GM18951 (cell line): ENCODE data around the gene ANKRD11.

Experiments used
- POLR2A ChIP-seq: IDR thresholded peaks from 4 replicates; pipeline ENCODE4 v1.6.1; 2011; ENCODE audit warnings: mild to moderate bottlenecking; ENCODE audit not compliant: insufficient read length, insufficient read depth; ENCODE audit errors: extremely low read depth
- in situ Hi-C: fragments of 300-500 bp; cut with MboI; formaldehyde crosslinking; loops from one replicate; pipeline ENCODE4 v1.12.0; 2022; ENCODE audit warnings: low sequenced_read_pairs, mixed read lengths, inconsistent platforms; ENCODE audit not compliant: unreplicated experiment

Gene ANKRD11

GRCh38 chr16:89373355-89374110 is 116.8 kb downstream of the ANKRD11 start:
- TF ChIP-seq POLR2A = no peak
- in situ Hi-C loops = no loop called here

- in situ Hi-C loops = no loop called here
- TF ChIP-seq POLR2A = no peak
These were observed 118.3 kb downstream of the ANKRD11 start for GRCh38 chr16:89371968-89372634.

GRCh38 chr16:89371386-89371785 is 119.0 kb downstream of the ANKRD11 start:
- in situ Hi-C loops = no loop called here
- TF ChIP-seq POLR2A = no peak

GRCh38 chr16:89370601-89371000 is 119.8 kb downstream of the ANKRD11 start:
- TF ChIP-seq POLR2A = no peak
- in situ Hi-C loops = no loop called here

DNA sequence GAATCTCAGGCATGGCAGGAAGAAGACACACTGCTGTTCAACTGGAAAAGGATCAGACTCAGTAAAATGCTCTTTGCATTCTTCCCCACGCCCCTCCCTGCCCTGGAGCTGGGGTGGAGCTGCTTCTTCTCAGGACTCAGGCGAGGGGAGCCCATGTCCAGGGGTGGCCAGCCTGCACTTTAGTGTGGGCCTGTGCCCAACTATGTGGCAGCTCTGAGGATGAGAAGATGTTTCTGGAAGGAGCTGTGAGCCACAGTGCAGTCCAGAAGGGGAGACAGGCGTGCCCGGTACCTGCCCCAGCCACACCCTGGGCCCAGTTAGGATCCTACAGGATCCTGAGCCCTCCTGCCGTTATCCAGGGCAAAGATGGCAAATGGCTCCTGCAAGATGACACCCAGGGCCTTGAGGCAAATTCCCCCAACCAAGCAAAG is 120.3 kb downstream of the ANKRD11 start:
- in situ Hi-C loops = no loop called here
- no peak for TF ChIP-seq POLR2A

DNA sequence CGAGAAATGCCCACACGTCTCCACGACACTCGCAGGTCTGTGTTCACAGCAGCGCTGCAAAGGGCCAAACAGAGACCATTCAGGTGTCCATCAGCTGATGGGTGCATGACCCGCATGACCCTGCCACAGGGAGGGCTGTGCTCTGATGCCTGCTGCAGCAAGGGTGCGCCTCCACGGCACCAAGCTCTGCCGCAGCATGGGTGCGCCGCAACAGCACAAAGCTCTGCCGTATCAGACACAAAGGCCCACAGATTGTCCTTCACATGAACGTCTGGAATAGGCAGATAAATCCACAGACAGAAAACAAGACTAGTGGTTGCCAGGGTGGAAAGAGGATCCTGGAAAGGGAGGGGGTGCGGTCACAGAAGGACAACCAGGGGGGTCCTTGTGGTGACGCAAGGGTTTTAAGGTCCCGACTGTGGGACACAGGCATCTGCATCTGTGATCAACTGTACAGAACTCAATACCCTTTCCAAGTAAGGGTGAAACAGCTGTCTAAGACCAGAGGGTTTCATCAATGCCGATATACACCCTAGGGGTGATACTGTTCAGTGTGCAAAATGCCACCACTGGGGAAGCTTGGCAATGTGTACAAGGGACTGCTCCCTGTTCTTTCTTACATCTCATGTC is 121.0 kb downstream of the ANKRD11 start:
- no peak for TF ChIP-seq POLR2A
- in situ Hi-C loops = no loop called here

GRCh38 chr16:89368604-89369249 is 121.6 kb downstream of the ANKRD11 start:
- in situ Hi-C loops = no loop called here
- no peak for TF ChIP-seq POLR2A

DNA sequence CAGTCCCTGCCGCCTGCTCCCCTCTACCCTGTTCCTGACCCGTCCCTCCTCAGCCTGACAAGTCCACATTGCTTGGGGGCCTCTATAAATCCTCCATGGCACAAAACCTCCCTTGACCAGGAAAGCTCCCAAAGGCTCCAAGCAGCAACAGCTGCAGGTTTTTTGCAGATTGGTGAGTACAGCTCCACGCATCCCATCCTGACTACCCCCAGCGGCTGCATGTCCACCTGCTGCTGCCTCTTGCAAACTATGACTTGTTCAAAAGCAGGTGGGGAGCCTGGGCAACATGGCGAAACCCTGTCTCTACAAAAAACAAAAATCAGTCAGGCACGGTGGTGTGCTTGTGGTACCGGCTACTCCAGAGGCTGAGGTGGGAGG is 122.8 kb downstream of the ANKRD11 start:
- TF ChIP-seq POLR2A = no peak
- in situ Hi-C loops = no loop called here

DNA sequence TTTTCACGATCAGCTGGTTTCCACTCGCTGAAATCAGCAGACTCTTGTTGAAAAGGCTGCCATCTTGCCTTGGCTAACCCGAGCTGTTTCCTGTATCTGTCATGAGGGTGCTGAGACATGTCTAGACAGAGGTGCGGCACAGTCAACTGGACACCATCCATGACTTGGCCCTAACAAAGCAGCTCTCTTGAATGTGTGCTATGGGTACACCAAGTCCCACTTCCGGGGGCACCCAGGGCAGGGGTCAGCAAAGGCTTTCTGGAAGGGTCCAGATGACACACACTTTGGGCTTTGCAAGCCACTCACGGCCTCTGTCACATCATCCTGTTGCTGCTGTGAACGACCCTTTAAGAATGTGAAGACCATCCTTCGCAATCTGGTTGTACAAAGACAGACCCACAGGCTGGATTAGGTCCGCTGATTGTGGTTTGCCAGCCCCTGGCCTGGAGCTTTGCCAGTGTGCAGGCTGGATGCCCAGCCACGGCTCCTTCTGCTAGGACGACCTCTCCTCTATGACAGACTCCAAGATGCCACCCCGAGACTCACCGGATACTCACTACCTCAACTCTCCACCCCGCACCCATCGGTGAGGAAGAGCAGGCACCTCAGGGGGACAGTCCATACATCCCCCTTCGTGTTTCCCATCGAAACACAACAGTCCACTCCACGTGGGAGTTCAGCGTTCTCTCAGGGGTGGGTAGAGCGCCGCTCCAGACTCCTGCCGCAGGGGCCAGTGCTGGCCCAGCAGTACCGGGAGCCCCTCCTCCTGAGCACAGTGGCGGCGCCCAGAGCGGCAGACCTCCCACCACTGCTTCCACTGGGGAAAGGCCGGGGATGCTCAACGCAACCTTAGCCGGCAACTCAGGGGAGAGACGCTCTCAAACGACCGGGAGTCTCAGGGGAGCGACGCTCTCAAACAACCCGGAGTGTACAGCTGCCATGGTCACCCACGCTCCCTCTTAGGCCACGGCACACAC is 123.5 kb downstream of the ANKRD11 start:
- in situ Hi-C loops = no loop called here
- TF ChIP-seq POLR2A = no peak

DNA sequence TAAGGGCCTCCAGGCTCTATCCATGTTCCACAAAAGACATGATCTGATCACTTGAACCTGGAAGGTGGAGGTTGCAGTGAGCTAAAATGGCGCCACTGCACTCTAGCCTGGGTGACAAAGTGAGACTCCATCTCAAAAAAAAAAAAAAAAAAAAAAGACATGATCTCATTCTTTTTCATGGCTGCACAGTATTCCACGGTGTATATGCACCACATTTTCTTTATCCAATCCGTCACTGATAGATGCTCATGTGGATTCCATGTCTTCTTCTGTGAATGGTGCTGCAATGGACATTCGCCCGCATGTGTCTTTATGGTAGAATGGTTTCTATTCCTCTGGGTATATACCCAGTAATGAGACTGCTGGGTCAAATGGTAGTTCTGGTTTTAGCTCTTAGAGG is 124.4 kb downstream of the ANKRD11 start:
- TF ChIP-seq POLR2A = no peak
- in situ Hi-C loops = no loop called here

GRCh38 chr16:89365044-89365467 is 125.3 kb downstream of the ANKRD11 start:
- in situ Hi-C loops = no loop called here
- no peak for TF ChIP-seq POLR2A

GRCh38 chr16:89364606-89365005 is 125.8 kb downstream of the ANKRD11 start:
- in situ Hi-C loops = no loop called here
- no peak for TF ChIP-seq POLR2A
